ENCODE data around the gene HIF1AN. TPM values are rescaled to one million over a fixed set of nuclear protein-coding genes. Genes with fewer than 3 reads are reported as not detected.

HIF1AN gene
- total and polyA plus RNA-seq, 11 donors = 8.2 to 61.8 (median 46.4) TPM

DNA sequence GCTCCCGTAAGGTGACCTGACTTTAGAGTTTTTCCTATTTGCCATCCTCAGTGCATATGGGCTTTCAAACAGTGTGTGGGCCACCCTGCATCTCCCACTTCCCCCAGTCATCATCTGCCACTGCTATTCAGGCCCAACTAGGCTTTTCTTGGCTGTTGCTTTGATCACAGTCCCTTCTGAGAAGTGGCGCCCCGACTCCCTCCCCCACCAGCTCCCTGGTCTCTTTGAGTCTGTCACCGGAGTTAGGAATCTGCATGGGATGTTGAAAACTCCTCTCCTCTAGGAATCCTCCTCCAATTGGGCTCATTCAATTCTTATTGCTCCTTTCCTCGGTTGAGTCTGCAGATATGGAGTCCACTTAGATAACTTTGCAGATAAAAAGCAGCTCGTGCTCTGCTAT, 32.1 kb downstream of the HIF1AN start:
- WGBS, 4 donors = 12 to 21% (median 16%) methylated on average over 6 of the region's 6 CpGs
- TF ChIP-seq POLR2A (IDR thresholded peaks at IDR 0.05) = no peak
- TF ChIP-seq, protein P1, sequence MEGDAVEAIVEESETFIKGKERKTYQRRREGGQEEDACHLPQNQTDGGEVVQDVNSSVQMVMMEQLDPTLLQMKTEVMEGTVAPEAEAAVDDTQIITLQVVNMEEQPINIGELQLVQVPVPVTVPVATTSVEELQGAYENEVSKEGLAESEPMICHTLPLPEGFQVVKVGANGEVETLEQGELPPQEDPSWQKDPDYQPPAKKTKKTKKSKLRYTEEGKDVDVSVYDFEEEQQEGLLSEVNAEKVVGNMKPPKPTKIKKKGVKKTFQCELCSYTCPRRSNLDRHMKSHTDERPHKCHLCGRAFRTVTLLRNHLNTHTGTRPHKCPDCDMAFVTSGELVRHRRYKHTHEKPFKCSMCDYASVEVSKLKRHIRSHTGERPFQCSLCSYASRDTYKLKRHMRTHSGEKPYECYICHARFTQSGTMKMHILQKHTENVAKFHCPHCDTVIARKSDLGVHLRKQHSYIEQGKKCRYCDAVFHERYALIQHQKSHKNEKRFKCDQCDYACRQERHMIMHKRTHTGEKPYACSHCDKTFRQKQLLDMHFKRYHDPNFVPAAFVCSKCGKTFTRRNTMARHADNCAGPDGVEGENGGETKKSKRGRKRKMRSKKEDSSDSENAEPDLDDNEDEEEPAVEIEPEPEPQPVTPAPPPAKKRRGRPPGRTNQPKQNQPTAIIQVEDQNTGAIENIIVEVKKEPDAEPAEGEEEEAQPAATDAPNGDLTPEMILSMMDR (IDR thresholded peaks at IDR 0.05) = no peak
- Histone ChIP-seq H3K36me3 (no peaks in the 10 kb centered on the region), H3K27ac (no peak overlapping the region), H3K4me1 (peaks cover 0 to 1% (median 0%) of the 10 kb centered on the region in 12 donors), H3K9me3 (no peaks in the 10 kb centered on the region), H3K27me3 (peaks cover 13 to 92% (median 64%) of the 10 kb centered on the region in 9 donors), H3K4me3 (no peak overlapping the region)
- intact Hi-C loops (cut with DNase I) = loop anchor here in 6 of 10 donors (5.0 to 10.0 kb wide), 3 partner anchors 169 to 307 kb away; partner anchors contain the start of gene PAX2 (in 4 of the 6)
- DNase-seq = no peak
- ATAC-seq = no peak

GRCh38 chr10:100568912-100569311, 33.2 kb downstream of the HIF1AN start:
- Histone ChIP-seq H3K9me3 (no peaks in the 10 kb centered on the region), H3K4me1 (no peaks in the 10 kb centered on the region), H3K4me3 (no peak overlapping the region), H3K36me3 (no peaks in the 10 kb centered on the region), H3K27ac (no peak overlapping the region), H3K27me3 (peaks cover 13 to 92% (median 53%) of the 10 kb centered on the region in 9 donors)
- intact Hi-C loops (cut with DNase I) = loop anchor here in 6 of 10 donors (5.0 to 10.0 kb wide), 3 partner anchors 168 to 306 kb away; partner anchors contain the start of gene PAX2 (in 4 of the 6)
- 77 to 88% (median 86%) methylated on average over 3 of the region's 3 CpGs for WGBS, 4 donors
- TF ChIP-seq, protein P1 (IDR thresholded peaks at IDR 0.05) = no peak
- no peak for TF ChIP-seq POLR2A (IDR thresholded peaks at IDR 0.05)
- no peak for ATAC-seq
- DNase-seq = no peak

DNA sequence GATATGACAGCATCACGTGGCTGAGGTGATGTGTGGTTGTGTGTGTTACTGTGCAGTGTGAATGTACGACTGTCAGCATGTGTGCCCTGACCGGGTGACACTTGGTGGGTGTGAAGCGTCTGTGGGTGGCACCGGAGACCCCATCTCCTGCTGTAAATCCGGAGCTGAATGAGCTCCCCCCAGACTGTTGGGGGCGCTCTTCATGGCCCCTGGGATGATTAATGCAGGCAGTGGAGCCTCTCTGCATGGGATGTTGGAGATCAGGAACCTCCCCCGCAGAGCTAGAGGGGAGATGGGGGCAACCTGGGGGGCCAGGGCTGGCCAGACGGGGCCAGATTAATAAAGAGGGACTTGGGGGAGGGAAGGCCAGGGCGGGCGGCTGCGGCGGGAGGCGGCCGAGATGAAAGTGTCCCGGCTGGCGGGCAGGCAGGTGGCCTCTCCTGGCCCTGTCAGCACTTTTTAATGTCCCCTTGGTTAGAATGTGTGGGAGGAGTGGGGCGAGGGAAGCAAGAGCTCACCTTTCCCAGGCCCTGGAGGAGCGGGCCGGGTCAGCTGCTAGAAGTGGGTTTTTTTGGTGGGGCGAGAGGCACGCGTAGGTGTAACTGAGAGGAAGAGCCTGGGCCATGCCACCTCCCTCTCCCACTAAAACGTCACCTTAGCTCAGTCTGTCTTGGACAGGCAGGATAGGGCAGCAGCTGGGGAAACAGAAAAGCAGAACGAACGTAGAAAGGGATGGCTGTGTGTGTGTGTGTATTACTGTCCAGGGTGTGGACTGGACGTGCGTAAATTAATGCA, 34.1 kb downstream of the HIF1AN start:
- no peak for TF ChIP-seq POLR2A (IDR thresholded peaks at IDR 0.05)
- TF ChIP-seq, protein P1 (IDR thresholded peaks at IDR 0.05) = no peak
- ATAC-seq (no peak), DNase-seq (no peak)
- intact Hi-C loops (cut with DNase I) = loop anchor here in 6 of 10 donors (5.0 to 10.0 kb wide), 3 partner anchors 167 to 305 kb away; partner anchors contain the start of gene PAX2 (in 4 of the 6)
- Histone ChIP-seq H3K9me3 (no peaks in the 10 kb centered on the region), H3K27ac (no peak overlapping the region), H3K4me3 (no peak overlapping the region), H3K27me3 (peaks cover 13 to 83% (median 49%) of the 10 kb centered on the region in 9 donors), H3K36me3 (no peaks in the 10 kb centered on the region), H3K4me1 (no peaks in the 10 kb centered on the region)
- 18 to 23% (median 18%) methylated on average over 20 to 28 of the region's 28 CpGs for WGBS, 4 donors

DNA sequence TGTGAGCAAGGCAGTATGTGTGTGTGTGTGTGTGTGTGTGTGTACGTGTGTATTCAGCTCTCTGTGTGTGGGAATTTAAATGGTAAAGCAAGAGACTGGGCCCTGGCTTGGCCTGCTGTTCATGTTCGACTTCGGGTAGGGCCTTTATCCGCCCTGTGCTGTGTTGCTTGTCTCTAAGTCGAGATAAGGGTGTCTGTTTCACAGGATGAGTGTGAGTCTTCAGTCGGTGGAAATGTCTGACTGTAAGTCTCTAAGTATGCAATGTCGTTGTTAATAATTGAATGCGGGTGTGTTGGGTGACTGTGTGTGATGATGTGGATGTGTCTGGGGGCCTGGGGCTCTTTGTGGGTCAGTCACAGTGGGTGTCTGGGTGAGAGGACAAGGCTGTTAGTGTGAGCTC, 34.8 kb downstream of the HIF1AN start:
- no peaks in the 10 kb centered on the region for H3K9me3 ChIP-seq
- ATAC-seq (no peak), DNase-seq (no peak)
- no peaks in the 10 kb centered on the region for H3K4me1 ChIP-seq
- H3K36me3 ChIP-seq = no peaks in the 10 kb centered on the region
- intact Hi-C loops (cut with DNase I) = no loop called here
- WGBS, 4 donors = 29 to 46% (median 42%) methylated on average over 8 of the region's 8 CpGs
- H3K27ac ChIP-seq = no peak overlapping the region
- TF ChIP-seq, protein P1 (IDR thresholded peaks at IDR 0.05) = no peak
- TF ChIP-seq POLR2A (IDR thresholded peaks at IDR 0.05) = no peak
- H3K4me3 ChIP-seq = no peak overlapping the region
- H3K27me3 ChIP-seq = peaks cover 13 to 76% (median 45%) of the 10 kb centered on the region in 9 donors
